ENCODE data around the gene NNAT.

Gene NNAT

DNA sequence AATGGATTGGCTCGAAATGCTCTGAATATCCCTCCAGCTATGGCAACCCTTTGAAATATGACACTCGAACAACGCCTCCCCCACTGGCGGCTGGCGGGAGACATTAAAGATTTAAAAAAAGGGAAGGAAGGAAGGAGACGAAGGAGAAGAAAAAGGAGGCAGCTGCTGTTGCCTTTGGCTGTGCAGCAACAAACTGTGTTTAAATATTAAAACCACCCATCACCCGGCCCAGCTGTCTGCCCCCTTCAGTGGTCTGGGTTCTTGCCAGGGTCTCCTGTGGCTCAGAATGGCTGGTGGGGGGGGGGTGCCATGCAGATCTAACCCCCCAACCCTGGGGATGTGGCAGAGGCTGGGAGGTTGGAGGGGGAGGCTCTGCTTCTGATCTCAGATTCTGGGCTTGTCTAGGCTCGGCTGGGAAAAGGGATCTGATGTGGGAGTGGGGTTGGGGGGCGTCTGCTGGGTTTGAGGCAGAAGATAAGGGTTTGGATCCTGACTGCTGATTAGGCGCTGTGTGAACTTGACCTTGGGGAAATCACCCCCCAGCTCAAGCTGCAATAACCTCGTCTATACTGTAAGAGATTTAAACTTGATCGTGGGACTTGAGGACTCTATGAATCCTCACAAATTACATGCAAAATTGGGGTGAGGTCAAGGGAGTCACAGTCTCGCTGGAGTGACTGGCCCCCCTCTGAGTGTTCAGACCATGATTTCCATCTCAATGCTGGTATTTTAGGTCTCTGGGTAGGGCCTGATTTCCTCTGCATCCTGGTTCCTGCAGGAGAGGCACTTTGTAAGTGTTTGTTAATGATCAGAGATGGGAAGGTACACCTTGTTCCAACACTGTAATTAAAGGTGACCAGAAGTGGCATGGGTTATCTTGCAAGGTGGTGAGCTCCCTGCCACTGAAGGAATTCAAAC, 46.9 kb downstream of the NNAT start:
- DNase-seq, result no peak

- no peak for DNase-seq
Observed at GRCh38 chr20:37570419-37570818, 49.4 kb downstream of the NNAT start.

GRCh38 chr20:37571033-37571432, 50.0 kb downstream of the NNAT start:
- no peak for DNase-seq
